ENCODE results near the gene MN1. TPM values are rescaled to one million over a fixed set of nuclear protein-coding genes. Genes with fewer than 3 reads are reported as not detected.

Gene MN1
- total RNA-seq, 1 donor from 2014 or later, result 0.25 TPM

DNA sequence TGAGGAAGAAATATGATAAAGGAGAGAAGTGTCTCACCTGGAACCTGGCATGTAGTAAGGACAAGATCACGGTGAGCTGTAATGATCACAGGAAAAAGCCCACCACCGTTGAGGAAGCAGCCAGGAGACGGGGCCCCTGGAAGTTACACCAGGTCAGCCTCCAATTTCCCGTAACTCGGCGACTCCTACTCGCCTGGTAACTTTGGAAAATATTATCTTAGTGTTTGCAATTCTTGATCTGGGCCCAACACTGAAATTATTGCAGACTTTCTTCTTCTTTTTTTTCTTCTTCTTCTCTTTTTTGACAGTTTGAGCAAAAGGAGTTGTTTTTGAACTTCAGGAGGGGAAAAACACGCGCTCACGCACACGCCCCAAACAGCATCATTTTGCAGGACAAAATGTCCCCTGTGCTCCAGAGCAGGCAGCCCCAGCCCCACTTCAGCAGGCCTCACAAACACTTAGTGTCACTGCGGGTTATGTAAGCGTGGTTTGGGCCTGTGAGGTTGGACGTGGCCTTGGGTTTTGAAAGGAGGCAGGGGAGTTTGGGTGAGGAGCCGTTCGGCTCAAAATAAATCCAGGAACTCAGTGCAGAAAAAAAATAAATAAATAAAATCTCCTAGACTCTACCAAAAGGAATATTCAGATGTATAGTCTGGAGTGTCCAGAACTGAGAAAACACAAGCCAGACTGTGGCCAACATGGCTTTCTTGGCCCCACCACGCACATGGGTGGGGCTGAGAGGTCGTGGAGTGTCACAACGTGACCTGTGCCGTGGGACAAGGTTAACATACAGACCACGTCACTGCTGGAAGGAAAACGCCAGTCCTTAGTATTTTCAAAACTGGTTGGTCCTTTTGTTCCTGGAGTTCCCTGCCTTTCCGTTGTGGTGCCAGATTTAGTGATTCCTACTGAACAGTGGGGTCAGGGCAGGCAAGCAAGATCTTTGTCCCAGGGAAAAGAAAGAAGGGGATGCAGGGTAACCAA is 26.3 kb upstream of the MN1 start:
- intact Hi-C loops (cut with micrococcal nuclease), result no loop called here

DNA sequence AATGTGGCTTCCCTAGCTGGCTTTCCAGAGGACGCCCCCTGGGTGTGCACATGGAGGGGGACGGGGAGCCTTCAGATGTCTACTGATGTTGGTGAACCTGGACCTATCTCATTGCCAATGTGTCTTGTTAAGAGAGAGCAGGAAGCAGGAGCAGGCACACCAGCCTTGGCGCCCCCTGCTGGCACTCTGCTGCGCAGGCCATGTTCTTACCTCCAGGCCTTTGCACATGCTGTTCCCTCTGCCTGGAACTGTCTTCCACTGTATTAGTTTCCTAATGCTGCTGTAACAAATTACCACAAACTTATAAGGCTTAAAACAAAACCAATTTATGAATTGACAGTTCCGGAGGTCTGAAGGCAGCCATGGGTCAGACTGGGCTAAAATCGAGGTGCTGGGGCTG is 23.6 kb upstream of the MN1 start:
- intact Hi-C loops (cut with micrococcal nuclease), result no loop called here

DNA sequence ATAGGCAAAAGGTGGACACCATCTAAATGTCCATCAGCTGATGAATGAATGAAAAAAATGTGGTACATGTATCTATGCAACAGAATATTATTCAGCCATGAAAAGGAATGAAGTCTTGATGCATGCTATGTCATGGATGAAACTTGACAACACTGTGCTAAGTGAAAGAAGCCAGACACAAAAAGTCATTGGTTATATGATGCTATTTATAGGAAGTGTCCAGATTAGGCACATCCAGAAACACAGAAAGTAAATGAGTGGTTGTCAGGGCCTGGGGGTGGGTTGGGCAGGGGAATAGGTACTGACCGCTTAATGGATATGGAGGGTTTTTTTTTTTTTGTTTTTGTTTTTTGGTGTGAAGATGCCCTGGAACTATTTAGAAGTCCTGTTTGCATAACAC is 21.7 kb upstream of the MN1 start:
- intact Hi-C loops (cut with micrococcal nuclease), result no loop called here

DNA sequence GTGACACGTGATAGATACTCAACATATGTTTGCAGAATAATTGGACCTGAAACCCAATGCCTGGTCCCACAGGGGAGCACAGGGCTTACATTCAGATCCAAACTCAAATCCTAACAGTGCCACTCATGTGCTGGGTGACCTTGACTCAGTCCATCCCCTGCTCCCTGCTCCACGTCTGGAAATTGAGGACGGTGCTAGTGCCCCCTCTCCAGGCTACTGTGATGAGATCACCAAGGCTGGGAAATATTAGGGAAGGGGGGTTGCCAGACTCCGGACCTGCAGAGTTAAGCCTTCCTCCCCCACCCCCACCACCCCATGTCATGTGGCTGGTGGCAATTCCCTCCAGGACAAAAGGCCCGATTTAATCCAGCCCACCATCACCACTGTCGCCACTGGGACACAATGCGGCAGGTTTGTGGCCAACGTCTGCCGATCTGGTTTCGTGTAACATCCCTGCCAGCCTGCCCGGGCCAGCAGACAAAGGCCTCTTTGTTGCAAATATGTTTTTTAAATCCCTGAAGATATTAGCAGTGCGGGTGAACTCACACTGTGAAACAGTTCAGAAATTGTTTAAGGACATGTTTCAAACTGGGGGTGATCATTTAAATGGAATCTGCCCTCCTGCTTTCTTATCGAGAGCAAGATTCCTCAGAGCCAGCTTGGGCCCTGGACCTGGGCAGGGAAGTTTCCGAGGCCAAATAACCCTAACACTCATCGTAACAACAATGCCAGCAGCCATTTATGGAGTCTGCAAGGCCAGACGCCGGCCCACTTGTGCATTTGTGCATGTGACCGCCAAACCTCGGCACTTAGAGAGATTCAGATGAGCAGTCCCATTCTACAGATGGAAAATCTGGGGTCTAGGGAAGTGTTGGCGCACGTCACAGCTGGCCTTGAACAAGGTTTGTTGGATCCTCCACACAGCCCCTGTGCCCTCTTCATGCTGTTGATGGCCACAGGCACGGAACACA is 19.6 kb upstream of the MN1 start:
- intact Hi-C loops (cut with micrococcal nuclease), result no loop called here

DNA sequence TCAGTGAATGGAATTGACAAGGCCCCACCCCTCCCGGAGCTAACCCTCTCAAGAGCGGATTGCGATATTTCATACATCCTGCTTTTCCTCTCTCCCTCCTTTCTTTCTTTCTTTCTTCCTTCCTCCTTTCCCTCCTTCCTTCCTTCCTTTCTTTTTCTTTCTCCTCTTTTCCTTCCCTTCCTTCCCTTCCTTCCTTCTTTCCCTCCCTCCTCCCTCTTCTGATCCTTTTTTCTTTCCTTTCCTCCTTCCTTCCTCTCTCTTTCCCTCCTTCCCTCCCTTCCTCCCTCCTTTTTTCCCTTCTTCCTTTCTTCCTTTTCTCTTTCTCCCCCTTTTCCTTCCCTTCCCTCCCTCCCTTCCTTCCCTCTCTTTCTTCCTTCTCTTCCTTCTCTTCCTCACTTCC is 15.0 kb upstream of the MN1 start:
- intact Hi-C loops (cut with micrococcal nuclease), result no loop called here

DNA sequence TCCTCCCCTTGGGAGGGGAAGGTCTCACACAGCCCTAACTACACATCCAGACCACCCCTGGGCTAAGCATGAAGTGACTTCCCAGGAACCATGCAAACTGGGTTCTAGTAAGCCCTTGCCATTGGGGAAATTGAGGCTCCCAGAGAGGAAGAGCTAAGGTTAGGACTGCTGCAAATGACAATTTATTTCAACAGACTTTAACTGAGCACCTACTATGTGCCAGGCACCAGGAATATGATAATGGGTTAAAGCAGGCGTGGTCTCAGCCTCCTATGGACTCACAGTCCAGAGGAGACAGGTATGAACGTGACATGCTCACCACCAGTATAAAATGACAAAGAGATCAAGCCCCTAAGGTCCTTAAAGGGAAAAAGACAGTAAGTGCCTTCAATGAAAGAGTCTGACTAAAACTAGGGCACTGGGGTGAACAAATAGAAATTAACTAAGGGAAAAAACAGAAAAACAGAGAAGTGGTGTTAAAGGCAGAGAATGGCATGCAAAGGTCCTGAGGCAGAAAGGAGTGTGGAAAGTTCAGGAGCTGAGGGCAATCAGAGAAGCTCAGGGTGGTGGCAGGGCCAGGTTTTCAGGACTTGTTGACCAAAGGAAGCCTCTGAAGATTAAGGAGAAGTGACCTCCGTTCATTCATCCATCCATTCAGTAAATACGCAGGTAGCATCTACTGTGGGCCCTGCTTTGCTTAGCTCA is 14.4 kb upstream of the MN1 start:
- intact Hi-C loops (cut with micrococcal nuclease), result no loop called here

DNA sequence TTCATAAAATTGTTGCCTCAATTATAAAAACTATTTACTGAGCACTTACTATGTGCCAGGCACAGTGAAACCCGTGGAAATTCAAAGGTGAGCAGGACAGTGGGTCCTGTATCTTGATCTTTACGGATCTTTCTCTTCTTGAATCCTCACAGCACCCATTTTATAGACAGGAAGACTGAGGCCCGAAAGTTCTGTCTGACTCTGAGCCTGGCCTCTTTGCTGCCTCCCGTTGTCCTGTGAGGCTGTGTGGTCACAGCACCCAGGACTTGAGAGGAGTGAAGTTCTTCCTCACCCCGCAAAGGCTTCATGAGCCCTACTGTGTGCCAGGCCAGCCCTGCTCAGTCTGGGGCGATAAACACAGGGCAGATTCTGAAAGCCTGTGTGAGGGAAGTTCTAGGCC is 13.4 kb upstream of the MN1 start:
- intact Hi-C loops (cut with micrococcal nuclease), result no loop called here

DNA sequence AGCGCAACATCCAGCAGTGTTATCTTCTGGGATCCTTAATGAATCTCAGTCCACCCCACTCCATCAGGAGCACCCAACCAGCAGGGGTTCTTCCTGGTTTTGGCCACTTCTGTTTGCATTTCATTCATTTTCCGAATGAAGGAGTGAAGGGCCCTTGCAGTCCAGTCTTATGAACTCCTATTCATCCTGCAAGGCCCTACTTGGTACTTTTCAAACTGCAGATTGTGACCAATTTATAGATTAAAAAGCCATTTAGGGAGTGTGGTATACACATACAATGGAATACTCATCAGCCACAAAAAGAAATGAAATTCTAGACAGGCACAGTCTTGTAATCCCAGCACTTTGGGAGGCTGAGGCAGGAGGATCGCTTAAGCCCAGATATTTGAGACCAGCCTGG is 10.2 kb upstream of the MN1 start:
- intact Hi-C loops (cut with micrococcal nuclease), result no loop called here

DNA sequence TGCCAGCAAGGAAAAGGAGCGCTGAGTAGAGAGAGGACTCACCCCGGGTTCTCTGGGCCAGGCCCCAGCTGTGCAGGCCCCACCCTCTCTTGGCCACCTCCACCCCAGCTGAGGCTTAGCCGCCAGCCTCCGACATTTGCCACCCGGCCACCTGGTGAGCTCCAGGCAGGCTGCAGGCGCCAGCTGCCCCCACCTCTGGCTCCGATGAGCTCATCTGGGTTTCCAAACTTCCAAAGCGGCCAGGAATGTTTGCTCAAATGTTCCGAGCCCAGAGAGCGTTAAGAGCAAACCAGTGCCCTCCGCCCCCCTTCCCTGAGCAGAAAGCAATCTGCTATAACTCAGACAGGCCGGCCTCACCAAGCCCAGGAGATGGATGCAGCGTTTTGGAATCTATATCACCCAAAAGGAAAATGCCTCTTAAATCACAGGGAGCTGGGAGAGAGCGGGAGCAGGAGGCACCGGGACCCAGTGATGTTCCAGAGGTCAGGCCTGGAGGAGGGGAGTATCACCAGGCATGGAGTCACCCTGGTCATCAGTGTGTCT is 9.1 kb upstream of the MN1 start:
- intact Hi-C loops (cut with micrococcal nuclease), result no loop called here

DNA sequence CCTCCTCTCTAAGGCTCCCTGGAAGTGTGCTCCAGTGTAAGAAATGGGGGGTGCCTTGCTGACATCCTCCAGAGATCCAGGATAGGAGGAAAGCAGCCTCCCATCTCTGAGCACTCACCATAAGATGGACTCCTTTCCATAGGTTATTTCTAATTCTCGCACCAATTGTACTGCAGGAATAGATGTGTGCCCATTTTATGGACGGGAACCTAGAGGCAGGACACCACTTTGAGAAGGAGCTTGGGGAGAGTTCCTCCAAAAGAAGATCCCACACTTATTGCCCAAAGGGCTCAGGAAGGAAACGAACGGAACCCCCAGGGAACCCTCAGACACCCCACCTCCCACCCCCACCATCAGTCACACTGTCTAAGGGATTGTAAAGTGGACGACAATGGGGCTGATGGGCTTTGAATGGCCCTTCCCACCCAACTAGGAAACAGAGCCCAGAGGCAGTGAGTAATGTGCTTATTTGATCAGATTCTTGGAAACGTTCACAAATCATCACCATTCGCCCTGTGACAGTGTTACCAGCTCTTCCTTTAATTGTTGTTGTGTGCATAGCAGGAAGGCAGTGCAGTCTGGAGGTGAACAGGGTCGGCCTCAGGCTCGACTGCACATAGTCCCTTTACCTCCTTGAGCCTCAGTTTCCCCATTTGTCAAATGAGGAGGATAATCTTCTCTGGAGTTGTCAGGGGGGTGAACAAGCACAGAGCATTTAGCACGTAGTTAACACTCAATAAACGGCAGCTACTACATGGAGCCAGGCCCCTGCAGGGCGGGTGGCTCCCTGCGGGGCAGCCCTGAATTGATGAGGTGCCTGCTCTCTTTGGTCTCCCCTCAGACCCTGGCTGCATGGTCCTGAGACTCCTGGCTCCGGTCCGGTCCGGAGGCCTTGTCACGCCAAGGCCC is 8.4 kb upstream of the MN1 start:
- intact Hi-C loops (cut with micrococcal nuclease), result no loop called here

DNA sequence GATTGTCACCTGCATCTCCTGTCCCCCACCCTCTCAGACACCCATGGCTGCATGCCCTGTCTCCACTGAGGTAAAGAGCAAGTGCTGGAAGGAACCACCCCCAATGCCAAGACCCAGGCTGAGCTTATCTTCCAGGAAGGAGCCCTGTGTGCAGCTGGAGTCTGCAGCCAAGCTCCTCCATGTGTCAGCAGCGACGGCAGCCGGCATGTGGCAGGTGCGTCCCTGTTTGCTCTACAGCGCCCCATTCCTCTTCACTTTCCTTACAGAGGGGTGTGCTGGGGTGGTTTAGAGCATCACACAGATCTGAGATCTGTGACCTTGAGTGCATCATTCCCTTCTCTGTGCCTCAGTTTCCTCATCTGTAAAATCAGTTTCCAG is 7.7 kb upstream of the MN1 start:
- intact Hi-C loops (cut with micrococcal nuclease), result no loop called here

DNA sequence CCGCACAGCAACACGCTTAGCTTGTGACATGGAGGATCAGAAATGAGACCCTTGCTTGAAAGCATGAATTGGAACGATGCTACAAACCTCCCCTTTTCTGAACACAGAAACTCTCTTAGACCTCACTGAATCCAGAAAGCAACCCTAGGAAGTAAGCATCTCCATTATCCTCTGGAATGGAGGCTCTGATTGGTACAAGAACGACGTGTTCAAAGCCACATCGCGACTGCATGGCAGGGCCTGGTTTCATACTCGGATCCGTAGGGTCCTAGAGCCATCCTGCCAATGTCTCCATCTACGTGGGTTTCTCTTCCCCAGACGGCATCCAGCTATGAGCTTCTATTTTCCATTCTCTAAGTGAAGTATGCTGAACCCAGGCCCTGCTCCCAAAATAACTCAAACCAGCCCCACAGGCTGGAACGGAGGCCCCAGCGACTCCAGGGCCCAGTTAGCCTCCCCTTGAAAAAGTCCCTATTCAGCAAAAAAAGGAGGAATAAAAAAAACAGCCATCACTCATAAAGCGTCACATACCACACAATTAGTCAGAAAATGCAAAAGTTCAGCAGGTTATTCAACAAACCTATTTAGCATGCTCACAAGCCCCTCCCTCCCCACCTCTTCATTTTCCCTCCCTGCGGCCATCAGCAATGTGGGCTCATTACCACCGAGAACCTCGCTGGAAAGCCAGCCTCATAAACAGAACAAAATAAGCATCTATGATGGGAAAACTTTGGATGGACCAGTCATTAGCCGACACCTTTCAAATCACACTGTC is 7.1 kb upstream of the MN1 start:
- intact Hi-C loops (cut with micrococcal nuclease), result no loop called here

DNA sequence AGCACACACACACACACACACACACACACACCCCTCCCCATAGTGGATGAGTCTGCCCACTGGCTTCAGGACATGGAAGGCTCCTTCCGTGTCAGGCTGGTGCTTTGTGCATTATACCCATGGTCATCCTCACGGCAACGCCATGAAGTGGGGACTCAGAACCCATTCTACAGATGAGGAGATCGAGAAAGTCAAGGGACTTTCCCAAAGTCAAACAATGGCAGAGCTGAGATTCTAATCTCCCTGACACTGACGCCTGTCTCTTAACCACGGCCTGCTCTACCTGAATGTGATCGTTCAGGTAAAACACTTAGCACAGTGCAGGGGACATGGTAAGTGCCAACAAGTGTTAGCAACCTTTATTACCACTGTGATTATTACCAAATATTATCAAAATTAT is 4.3 kb upstream of the MN1 start:
- intact Hi-C loops (cut with micrococcal nuclease), result loop anchor here (2.0 kb wide), 1 partner anchor 1049 kb away; no protein-coding TSS in a partner anchor

DNA sequence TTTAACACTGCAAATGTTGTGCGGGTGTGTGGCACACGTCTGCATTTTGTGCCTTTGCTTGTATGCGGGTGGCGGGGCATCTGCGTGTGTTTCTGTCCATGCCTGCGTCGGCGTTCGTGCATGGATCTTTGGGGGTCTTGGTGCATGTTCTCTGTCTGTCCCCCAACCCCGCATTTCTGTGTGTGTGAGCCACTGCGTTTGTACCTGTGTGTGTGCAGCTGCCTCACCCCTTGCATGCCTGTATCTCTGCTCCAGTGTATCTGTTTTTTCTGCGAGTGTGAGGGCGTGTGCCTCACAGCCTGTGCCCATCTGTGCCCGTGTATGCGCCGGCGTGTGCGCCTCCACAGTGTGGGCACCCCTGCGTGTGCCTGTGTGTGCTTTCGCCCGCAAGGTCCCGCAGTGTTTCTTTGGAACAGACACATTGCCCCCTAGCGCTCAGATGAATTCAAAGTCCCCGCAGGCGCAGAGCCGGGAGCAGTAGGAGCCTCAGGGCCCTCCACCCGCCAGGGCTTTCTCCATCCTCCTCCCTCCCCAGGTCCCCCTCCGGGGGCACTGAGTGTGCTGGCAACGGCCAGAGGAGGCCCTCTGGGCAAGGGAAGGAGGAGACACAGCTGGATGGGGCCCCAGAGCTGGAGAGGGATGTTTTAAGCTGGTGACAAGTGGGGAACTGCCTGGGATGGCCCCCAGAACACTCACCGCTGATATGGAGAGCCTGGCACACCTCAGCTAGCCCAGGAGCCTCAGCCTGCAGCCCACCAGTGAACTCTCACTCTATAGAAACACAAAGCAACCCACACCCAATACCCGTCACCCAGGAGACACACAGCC is 3.1 kb upstream of the MN1 start:
- intact Hi-C loops (cut with micrococcal nuclease), result loop anchor here (2.0 to 5.0 kb wide), 2 partner anchors 967 to 1048 kb away; no protein-coding TSS in a partner anchor

DNA sequence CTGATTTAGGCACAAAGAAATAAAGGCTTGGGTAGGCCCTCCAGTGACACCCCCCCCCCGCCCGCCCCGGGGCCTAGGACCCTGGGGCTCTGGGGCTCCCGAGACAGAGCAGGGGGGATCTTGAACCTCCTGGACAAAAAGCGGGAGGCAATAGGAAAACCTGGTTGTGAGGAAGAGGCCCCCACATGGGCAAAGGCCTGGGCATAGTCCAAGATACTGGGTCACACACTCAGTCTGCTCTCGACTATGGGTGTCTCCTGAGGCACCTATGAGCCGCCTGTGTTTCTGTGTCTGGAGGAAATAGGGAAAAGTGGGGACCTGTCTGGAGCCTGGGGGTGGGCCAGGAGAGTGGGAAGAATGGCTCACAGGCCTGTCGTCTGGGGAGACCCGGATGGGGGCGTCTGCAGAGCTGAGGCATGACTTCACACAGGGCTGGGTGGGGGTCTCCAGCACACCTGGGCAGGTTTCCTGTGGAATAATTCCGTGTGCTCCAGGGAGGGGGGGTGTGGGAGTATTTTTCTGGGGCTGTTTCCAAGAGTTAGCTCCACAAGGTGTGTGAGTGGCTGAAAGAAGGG is 2.4 kb upstream of the MN1 start:
- intact Hi-C loops (cut with micrococcal nuclease), result loop anchor here (2.0 to 5.0 kb wide), 2 partner anchors 967 to 1047 kb away; no protein-coding TSS in a partner anchor

DNA sequence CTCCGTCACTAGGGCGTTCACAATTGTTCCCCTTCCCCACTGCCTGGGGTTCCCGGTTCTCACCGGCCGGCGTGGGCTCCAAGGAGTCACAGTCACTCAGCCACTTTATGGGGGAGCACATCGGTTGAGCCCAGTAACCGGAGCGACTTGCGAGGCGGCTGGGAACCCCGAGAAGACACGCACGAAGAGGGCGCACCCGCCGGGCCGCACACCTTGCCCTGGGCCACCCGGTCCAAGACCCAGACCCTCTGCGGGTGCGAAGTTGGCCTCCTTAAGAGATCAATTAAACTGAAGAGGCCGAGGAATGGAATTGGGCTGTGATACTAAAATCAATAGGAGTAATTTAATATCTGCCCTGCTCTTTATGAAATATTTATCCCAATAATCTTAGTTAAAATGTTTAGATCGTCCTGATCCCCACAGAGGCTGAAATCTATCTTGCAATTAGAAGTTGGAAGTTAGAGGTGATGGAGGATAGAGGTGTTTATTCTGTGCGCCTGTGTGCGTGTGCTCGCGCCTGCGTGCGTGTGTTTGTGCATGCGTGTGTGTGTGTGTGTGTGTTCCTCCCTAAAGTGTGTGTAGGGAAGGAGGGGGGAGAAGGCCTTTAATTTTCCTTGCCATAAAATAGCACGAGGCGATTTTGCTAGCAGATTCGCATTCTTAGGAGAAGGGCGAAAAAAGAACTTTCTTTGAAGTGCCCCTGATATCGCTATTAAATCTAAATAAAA is 954 bp upstream of the MN1 start:
- intact Hi-C loops (cut with micrococcal nuclease), result loop anchor here (5.0 kb wide), 1 partner anchor 965 kb away; no protein-coding TSS in a partner anchor

DNA sequence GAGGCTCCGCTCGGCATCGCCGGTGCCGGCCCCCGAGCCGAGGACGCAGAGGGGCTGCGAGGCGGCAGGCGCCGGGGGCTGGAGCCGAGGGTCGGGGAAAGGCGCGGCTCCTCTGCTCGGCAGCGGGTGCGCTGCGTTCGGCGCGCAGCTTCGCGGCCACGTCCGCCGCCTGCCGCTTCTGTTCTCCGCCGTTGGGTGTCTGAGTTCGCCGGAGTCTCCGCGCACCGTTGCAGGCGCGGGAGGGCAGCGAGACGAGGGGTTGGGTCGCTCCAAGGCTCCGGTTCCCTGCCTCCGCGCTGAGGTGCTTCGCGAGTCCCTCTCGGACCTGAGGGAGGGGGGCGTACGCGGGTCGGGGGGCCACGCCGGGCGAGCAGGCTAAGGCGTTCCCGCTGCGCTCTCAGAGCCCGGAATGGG is 347 bp downstream of the MN1 start:
- intact Hi-C loops (cut with micrococcal nuclease), result loop anchor here (5.0 kb wide), 1 partner anchor 964 kb away; no protein-coding TSS in a partner anchor
